GM23248 (cell line): ENCODE data around the gene ERMP1.

Experiments
- EZH2 ChIP-seq: fragments of 200-600 bp; sonication (generic); IDR thresholded peaks from 2 replicates; pipeline ENCODE4 v1.6.1; 2018; ENCODE audit warnings: antibody characterized with exemption, mild to moderate bottlenecking; ENCODE audit not compliant: insufficient read depth, poor library complexity, severe bottlenecking
- EZH2phosphoT487 ChIP-seq: fragments of 200-600 bp; sonication (generic); IDR thresholded peaks from 2 replicates; pipeline ENCODE4 v1.6.1; 2018; ENCODE audit warnings: antibody characterized with exemption, moderate library complexity, mild to moderate bottlenecking, low read depth; ENCODE audit not compliant: insufficient read depth

DNA sequence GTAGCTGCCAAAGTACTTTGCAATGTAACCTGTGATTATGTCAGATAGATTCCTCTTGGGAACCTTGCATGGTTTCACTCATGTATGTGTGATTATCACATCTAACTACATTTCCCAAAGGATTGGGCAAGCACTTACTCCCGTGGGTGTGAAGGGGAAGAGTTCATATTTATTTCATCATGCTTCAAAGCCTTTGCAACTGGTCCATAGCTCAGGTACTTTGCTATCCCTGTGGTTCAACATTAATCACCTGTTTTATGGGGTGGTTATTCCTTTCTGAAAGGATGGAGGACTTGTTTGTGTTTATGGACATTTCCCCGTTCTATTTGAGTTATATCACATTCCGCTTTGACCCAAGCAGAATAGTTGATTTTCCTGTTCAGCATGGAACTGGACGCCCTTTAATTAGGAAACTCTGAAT, 13.6 kb upstream of the ERMP1 start:
- TF ChIP-seq EZH2: no peak
- TF ChIP-seq EZH2phosphoT487: no peak
